ENCODE results near the gene FIBCD1.

DNA sequence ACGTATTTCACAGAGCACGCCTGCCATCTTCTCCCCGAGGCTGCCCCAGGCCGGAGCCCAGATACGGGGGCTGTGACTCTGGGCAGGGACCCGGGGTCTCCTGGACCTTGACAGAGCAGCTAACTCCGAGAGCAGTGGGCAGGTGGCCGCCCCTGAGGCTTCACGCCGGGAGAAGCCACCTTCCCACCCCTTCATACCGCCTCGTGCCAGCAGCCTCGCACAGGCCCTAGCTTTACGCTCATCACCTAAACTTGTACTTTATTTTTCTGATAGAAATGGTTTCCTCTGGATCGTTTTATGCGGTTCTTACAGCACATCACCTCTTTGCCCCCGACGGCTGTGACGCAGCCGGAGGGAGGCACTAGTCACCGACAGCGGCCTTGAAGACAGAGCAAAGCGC, 52.1 kb downstream of the FIBCD1 start:
- TF ChIP-seq EP300 (IDR thresholded peaks at IDR 0.05) = no peak
- TF ChIP-seq, protein P1, sequence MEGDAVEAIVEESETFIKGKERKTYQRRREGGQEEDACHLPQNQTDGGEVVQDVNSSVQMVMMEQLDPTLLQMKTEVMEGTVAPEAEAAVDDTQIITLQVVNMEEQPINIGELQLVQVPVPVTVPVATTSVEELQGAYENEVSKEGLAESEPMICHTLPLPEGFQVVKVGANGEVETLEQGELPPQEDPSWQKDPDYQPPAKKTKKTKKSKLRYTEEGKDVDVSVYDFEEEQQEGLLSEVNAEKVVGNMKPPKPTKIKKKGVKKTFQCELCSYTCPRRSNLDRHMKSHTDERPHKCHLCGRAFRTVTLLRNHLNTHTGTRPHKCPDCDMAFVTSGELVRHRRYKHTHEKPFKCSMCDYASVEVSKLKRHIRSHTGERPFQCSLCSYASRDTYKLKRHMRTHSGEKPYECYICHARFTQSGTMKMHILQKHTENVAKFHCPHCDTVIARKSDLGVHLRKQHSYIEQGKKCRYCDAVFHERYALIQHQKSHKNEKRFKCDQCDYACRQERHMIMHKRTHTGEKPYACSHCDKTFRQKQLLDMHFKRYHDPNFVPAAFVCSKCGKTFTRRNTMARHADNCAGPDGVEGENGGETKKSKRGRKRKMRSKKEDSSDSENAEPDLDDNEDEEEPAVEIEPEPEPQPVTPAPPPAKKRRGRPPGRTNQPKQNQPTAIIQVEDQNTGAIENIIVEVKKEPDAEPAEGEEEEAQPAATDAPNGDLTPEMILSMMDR (IDR thresholded peaks at IDR 0.05) = no peak

All from stomach (tissue), 4 donors.